AG09319 (cell line): ENCODE data around the gene ARHGEF28.

Experiments used
- DNase-seq: peaks from one replicate; pipeline ENCODE4 v3.0.0-alpha.2; 2010; ENCODE audit warnings: low read depth; ENCODE audit errors: extremely low read depth
- TF ChIP-seq, protein P1 (sequence below): IDR thresholded peaks from 2 replicates; pipeline ENCODE4 v1.5.1; 2011; ENCODE audit warnings: low read depth, mild to moderate bottlenecking, inconsistent platforms, low read length, moderate library complexity

ARHGEF28 gene

DNA sequence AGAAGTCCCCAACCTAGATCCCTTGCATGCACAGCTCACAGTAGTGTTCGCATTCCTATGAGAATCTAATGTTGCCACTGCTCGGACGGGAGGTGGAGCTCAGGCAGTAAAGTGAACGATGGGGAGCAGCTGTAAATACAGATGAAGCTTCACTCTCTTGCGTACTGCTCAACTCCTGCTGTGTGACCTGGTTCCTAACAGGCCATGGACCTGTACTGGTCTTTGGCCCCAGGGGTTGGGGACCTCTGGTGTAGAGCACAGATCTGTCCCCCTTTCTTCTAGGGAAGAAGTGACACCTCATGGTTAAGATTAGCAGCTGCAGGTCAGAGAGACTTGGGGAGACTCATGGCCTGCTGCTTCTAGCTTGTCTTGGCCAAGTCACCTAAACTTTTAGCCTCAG is 7.1 kb downstream of the ARHGEF28 start:
- TF ChIP-seq, protein P1, sequence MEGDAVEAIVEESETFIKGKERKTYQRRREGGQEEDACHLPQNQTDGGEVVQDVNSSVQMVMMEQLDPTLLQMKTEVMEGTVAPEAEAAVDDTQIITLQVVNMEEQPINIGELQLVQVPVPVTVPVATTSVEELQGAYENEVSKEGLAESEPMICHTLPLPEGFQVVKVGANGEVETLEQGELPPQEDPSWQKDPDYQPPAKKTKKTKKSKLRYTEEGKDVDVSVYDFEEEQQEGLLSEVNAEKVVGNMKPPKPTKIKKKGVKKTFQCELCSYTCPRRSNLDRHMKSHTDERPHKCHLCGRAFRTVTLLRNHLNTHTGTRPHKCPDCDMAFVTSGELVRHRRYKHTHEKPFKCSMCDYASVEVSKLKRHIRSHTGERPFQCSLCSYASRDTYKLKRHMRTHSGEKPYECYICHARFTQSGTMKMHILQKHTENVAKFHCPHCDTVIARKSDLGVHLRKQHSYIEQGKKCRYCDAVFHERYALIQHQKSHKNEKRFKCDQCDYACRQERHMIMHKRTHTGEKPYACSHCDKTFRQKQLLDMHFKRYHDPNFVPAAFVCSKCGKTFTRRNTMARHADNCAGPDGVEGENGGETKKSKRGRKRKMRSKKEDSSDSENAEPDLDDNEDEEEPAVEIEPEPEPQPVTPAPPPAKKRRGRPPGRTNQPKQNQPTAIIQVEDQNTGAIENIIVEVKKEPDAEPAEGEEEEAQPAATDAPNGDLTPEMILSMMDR, result no peak
- no peak for DNase-seq

DNA sequence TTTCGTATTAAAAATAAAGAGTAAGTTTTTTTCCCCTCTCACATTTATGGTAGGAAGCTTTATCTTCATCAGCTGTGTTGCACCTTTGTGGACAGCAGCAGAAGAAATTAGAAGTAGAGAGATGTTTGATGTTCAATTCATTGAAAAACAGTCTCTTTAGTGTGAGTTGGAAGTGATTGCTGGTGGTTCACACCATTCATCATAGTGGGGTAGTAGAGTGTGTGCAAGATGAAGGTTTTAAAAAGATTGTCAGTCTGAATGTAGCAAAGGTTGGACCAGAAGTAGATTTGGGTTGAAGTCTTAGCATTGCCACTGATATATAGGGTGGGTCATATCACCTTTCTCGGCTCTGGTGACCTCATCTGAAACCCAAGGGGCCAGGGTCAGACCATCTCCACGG is 10.4 kb downstream of the ARHGEF28 start:
- TF ChIP-seq, protein P1, result no peak
- DNase-seq, result no peak

DNA sequence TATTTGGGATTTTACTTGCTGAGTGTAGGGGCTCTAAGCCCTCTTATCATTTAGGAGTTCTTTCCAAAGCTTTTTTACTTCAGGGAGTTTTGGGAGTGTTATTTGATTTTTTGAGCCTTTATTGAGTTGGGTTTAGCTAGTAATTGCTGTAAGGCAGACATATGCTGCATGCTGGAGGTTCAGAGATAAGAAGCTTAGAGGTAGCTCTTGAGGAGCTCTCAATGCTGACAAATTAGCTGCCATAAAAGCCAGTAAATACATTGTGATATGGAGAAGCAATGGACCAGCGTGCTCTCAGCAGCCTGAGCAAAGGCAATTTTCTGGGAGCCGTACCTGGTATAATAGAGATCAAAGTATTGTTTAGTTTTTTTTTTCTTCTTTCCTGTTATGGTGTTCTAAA is 11.6 kb downstream of the ARHGEF28 start:
- no peak for DNase-seq
- TF ChIP-seq, protein P1, result no peak

DNA sequence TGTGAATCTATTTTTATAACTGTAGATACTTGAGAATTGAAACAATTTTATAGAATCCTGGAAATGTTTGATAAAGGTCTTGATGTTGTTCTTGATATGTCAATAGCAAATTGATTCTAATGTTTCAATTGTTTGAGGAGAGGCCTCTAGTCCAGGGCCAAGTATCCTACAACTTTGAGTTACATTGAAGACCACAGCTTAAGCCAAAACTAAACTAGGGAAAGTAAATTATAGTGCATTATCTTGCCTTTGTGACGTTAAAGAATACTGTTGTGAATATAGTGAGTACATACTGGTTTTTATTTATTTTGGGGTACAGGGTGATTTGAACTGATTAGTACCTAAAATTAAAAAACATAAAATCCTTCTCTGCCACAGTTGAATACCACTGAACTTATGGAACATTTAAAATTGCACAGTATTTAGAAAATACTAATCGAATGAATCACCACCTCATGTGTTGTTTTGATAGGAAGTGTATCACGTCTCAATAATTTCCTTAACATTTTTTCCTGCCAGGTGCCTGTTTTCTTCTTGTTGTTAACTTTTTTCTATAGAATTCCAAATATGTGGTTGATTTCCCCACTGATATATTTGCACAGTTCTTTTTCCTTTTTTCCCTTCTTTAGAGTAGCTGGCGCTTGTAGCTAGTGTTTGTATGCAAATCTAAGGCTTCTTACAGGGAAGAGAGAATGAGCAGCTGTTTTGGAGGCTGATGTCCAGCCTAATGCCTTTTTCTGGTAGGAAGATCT is 12.5 kb downstream of the ARHGEF28 start:
- no peak for DNase-seq

DNA sequence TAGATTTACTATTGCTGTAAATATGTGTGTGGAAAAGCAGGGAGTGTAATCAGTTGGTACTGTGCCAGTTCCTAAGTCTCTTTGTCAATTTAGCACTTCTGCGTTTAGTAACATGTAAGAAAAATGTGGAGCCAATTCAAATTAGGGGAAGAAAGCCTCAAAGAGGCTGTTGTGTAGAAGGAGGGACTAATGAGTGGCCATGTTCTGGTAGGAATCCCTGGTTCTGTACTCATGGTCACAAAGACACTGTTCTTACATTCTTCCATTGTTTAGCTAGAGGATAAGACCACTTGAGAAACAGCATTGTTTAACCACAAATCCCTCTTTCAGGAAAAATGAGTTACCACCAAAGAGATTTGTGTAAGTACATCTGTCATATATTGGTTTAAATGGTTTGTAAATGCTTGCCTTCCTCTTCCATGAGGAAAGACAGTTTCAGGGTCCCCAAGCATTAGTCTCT is 14.9 kb downstream of the ARHGEF28 start:
- no peak for DNase-seq
- TF ChIP-seq, protein P1, result no peak

More for the DNA sequence above, 12.5 kb downstream of the ARHGEF28 start:
- TF ChIP-seq, protein P1, result no peak

DNA sequence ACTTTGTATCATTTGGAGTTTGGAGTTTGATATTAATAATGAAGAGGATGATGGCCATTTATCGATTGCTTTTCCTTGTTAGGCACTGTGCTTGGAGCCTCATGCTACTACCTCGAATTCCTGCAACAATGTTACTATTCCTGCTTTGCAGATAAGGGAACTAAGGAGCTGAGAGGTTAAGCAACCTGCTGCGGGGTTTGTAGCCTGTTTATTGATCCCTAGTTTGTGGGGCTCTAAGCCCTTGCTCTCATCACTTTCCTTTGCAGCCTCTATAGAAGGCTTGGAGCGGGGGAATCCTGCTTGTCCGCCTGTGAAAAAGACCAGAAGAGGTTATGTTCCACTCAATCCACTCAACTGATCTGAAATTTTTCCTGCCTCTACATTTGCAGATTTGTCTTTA is 15.8 kb downstream of the ARHGEF28 start:
- TF ChIP-seq, protein P1, result no peak
- no peak for DNase-seq

DNA sequence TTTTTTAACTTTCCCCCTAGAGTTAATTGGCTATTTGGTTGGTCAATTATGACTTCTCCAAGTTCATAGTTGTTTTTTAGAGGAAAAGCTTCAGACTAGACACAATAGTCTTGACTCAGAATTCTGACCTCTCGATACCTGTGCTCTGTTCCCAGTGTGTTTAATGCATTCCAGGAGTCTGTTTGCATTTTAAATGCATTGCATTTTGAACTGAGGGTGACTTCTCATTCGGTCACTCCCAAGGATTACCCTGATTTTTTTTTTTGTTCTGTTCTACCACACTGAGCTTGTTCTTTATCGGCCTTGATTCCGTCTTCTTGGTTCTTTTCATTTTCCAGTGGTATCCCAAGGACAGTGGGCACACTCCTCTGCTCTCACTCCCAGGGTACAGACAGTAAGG is 16.3 kb downstream of the ARHGEF28 start:
- TF ChIP-seq, protein P1, result no peak
- DNase-seq, result no peak
